Endothelial cell of umbilical vein (primary cell): ENCODE measurements around the gene PDE10A. TPM values are rescaled to one million over a fixed set of nuclear protein-coding genes. Genes with fewer than 3 reads are reported as not detected.

Experiments
- BruUV-seq: library from RNA; stranded (reverse); fragments of 400-500 nt; replicated peaks from 2 replicates; lab custom pipeline; 2021; lab: Mats Ljungman, UMichigan
- CTCF ChIA-PET: fragments of 300-600, 350-600 bp; sonication (Branson Sonifier 250); formaldehyde crosslinking; loops from one replicate; lab custom pipeline; 2021; ENCODE audit warnings: antibody characterized with exemption, inconsistent platforms; lab: Charles Lee
- POLR2A ChIA-PET: fragments of 300-600, 350-600 bp; sonication (Branson Sonifier 250); formaldehyde crosslinking; loops from one replicate; lab custom pipeline; 2021; ENCODE audit warnings: antibody characterized with exemption, inconsistent platforms; lab: Charles Lee
- DNase-seq: peaks from one replicate; pipeline ENCODE4 v3.0.0-alpha.2; 2011; ENCODE audit warnings: low read depth, low spot score
- FAIRE-seq: peaks from 2 replicates; lab custom pipeline; 2011; peaks lifted over from hg19 to GRCh38; lab: Jason Lieb, UNC
- H2AFZ ChIP-seq: 2 replicates; pipeline ENCODE4 v1.6.0; 2012; ENCODE audit warnings: low read depth, low read length, control low read depth, inconsistent platforms
- H3K27ac ChIP-seq: 2 replicates; pipeline ENCODE4 v1.5.1; 2011; ENCODE audit warnings: low read depth, mild to moderate bottlenecking, control low read depth, low read length, moderate library complexity; ENCODE audit not compliant: insufficient read depth
- H3K27me3 ChIP-seq, 2 experiments: 2 replicates each; pipeline versions ENCODE4 v1.6.0 to v1.6.1; 2011; ENCODE audit warnings: low read length in 2 of 2, mixed read lengths in 1 of 2; ENCODE audit not compliant: control insufficient read depth in 2 of 2, insufficient read depth in 2 of 2
- H3K36me3 ChIP-seq, 2 experiments: 2 replicates in 1 of 2; 3 replicates in 1 of 2; pipeline ENCODE4 v1.5.1; 2011; ENCODE audit warnings: low read length in 2 of 2, mild to moderate bottlenecking in 1 of 2, moderate library complexity in 1 of 2; ENCODE audit not compliant: control insufficient read depth in 2 of 2, insufficient read depth in 2 of 2; ENCODE audit errors: extremely low read depth in 1 of 2
- H3K4me1 ChIP-seq: 3 replicates; pipeline ENCODE4 v1.5.1; 2011; ENCODE audit warnings: mild to moderate bottlenecking, low read length; ENCODE audit not compliant: control insufficient read depth, insufficient read depth; ENCODE audit errors: extremely low read depth
- H3K4me2 ChIP-seq: 2 replicates; pipeline ENCODE4 v1.6.1; 2011; ENCODE audit warnings: low read length, control low read depth, mixed read lengths; ENCODE audit not compliant: insufficient read depth
- H3K4me3 ChIP-seq, 3 experiments: fragments of 200-600 bp in 1 of 3; sonication (generic), shearing (Covaris generic) in 1 of 3; replicated peaks in 1 of 3; 2 replicates each; pipeline ENCODE4 v1.5.1; 2011 to 2016; ENCODE audit warnings: control low read depth in 3 of 3, low read length in 3 of 3, mild to moderate bottlenecking in 2 of 3, inconsistent platforms in 1 of 3, low read depth in 1 of 3, moderate library complexity in 1 of 3; ENCODE audit not compliant: insufficient read depth in 1 of 3
- H3K79me2 ChIP-seq: 2 replicates; pipeline ENCODE4 v1.6.0; 2012; ENCODE audit warnings: low read length, inconsistent platforms; ENCODE audit not compliant: control insufficient read depth, insufficient read depth
- H3K9ac ChIP-seq: replicated peaks from 2 replicates; pipeline ENCODE3; 2011; ENCODE audit warnings: low read length, control low read depth; ENCODE audit not compliant: insufficient read depth; ENCODE audit errors: extremely low read depth
- H3K9me1 ChIP-seq: replicated peaks from 3 replicates; pipeline ENCODE4 v1.6.0; 2011; ENCODE audit warnings: mild to moderate bottlenecking, low read length; ENCODE audit not compliant: control insufficient read depth, insufficient read depth; ENCODE audit errors: extremely low read depth
- H3K9me3 ChIP-seq: replicated peaks from 2 replicates; pipeline ENCODE4 v1.5.1; 2012; ENCODE audit warnings: low read length, inconsistent platforms; ENCODE audit not compliant: control insufficient read depth, insufficient read depth
- H4K20me1 ChIP-seq: replicated peaks from 2 replicates; pipeline ENCODE3; 2011; ENCODE audit warnings: mild to moderate bottlenecking, low read length; ENCODE audit not compliant: control insufficient read depth, insufficient read depth; ENCODE audit errors: extremely low read depth
- CTCF ChIP-seq, 2 donors: IDR thresholded peaks; 1 replicate in 1 of 2; 2 replicates in 1 of 2; pipeline ENCODE4 v1.5.1; 2011; ENCODE audit warnings: low read length in 2 of 2, mild to moderate bottlenecking in 2 of 2, moderate library complexity in 2 of 2, control low read depth in 1 of 2, inconsistent platforms in 1 of 2, low read depth in 1 of 2; ENCODE audit not compliant: insufficient read depth in 1 of 2; ENCODE audit errors: extremely low read depth in 1 of 2
- EZH2 ChIP-seq: IDR thresholded peaks from 2 replicates; pipeline ENCODE4 v1.6.1; 2012; ENCODE audit warnings: borderline replicate concordance, low read depth, mild to moderate bottlenecking, moderate library complexity, low read length, inconsistent platforms; ENCODE audit not compliant: severe bottlenecking
- FOS ChIP-seq: IDR thresholded peaks from 2 replicates; pipeline ENCODE4 v1.6.1; 2011; ENCODE audit warnings: mild to moderate bottlenecking, low read length, moderate library complexity, borderline replicate concordance; ENCODE audit not compliant: insufficient read depth
- GATA2 ChIP-seq: IDR thresholded peaks from 2 replicates; pipeline ENCODE4 v1.7.0; 2011; ENCODE audit warnings: low read depth, mild to moderate bottlenecking, moderate library complexity, mixed read lengths, low read length; ENCODE audit not compliant: insufficient read length, insufficient read depth
- JUN ChIP-seq: IDR thresholded peaks from 2 replicates; pipeline ENCODE4 v1.6.1; 2011; ENCODE audit warnings: borderline replicate concordance, low read depth; ENCODE audit not compliant: insufficient read length, insufficient read depth
- MAX ChIP-seq: IDR thresholded peaks from 2 replicates; pipeline ENCODE4 v1.6.1; 2011; ENCODE audit not compliant: insufficient read depth, insufficient read length
- MYC ChIP-seq: IDR thresholded peaks from one replicate; pipeline ENCODE4 v1.6.1; 2011; ENCODE audit warnings: mild to moderate bottlenecking, low read depth, low read length
- POLR2A ChIP-seq: IDR thresholded peaks from 2 replicates; pipeline ENCODE4 v1.6.1; 2012; ENCODE audit warnings: low read depth, mild to moderate bottlenecking, control low read depth, low read length
- POLR2AphosphoS5 ChIP-seq: IDR thresholded peaks from 2 replicates; pipeline ENCODE4 v1.6.1; 2012; ENCODE audit warnings: low read depth, mild to moderate bottlenecking, control low read depth, low read length, moderate library complexity; ENCODE audit not compliant: insufficient read depth
- dilution Hi-C: fragments of 300-500 bp; cut with MboI; formaldehyde crosslinking; loops from one replicate; pipeline ENCODE4 v1.15.0; 2019; ENCODE audit warnings: low sequenced_read_pairs; ENCODE audit not compliant: extremely low pct_ligation_motif_present
- intact Hi-C: fragments of 100-400 bp; cut with micrococcal nuclease; formaldehyde crosslinking; loops from one replicate; pipeline ENCODE4 v1.10.0; 2022
- polyA plus RNA-seq, 4 experiments: library from polyadenylated mRNA; depleted of rRNA in 3 of 4; stranded (reverse) in 3 of 4; unstranded in 1 of 4; fragments of >200 nt; gene quantifications; 2 replicates each; pipeline versions ENCODE4 v1.2.1 to v1.2.3, GENCODE V29; 2011 to 2012; ENCODE audit warnings: missing spikeins in 1 of 4
- total RNA-seq: library from RNA; stranded (reverse); gene quantifications from 2 replicates; pipeline ENCODE4 v1.2.3, GENCODE V29; 2021

PDE10A gene
- total and polyA plus RNA-seq, 2 donors (not counting 3 experiments of a cell fraction or from before 2014, with no cell fraction given) = 0.86 to 2.9 TPM

GRCh38 chr6:165707067-165707853 is 44.2 kb upstream of the PDE10A start:
- no peak for FAIRE-seq
- CTCF ChIA-PET = interaction anchor here (1.6 to 2.5 kb wide), 2 partner anchors 22 to 31 kb away, joined by 4 to 12 read pairs; no protein-coding TSS in a partner anchor
- H3K36me3 ChIP-seq = no peaks in the 10 kb centered on the region
- no TSS peak for BruUV-seq
- peaks cover 0 to 2% of the 10 kb centered on the region in 2 experiments for H3K27me3 ChIP-seq
- dilution Hi-C loops = no loop called here
- no peak overlapping the region for H3K27ac ChIP-seq
- no peak overlapping the region for H2AFZ ChIP-seq
- H3K4me1 ChIP-seq = no peaks in the 10 kb centered on the region
- H3K4me2 ChIP-seq = no peak overlapping the region
- TF ChIP-seq GATA2 = no peak
- no peak for TF ChIP-seq MYC
- TF ChIP-seq EZH2 = no peak
- TF ChIP-seq FOS = no peak
- TF ChIP-seq POLR2AphosphoS5 = no peak
- TF ChIP-seq POLR2A = no peak
- no peak overlapping the region for H3K4me3 ChIP-seq
- no peak for DNase-seq
- POLR2A ChIA-PET = no interaction called here
- H3K9me1 ChIP-seq = no peaks in the 10 kb centered on the region
- no peaks in the 10 kb centered on the region for H3K9me3 ChIP-seq
- no peaks in the 10 kb centered on the region for H4K20me1 ChIP-seq
- intact Hi-C loops = no loop called here
- H3K9ac ChIP-seq = no peak overlapping the region
- H3K79me2 ChIP-seq = no peaks in the 10 kb centered on the region

- dilution Hi-C loops = no loop called here
- ChIA-PET CTCF (interaction anchor here (0.9 to 2.5 kb wide), 5 partner anchors 9 to 266 kb away, joined by 3 to 12 read pairs (median 4); no protein-coding TSS in a partner anchor), POLR2A (no interaction called here)
- intact Hi-C loops = no loop called here
- Histone ChIP-seq H4K20me1 (no peaks in the 10 kb centered on the region), H3K79me2 (no peaks in the 10 kb centered on the region), H3K9ac (no peak overlapping the region), H3K27me3 (peaks cover 0 to 2% of the 10 kb centered on the region in 2 experiments), H3K9me3 (no peaks in the 10 kb centered on the region), H3K4me1 (no peaks in the 10 kb centered on the region), H3K36me3 (no peaks in the 10 kb centered on the region), H3K4me2 (no peak overlapping the region), H2AFZ (no peak overlapping the region), H3K27ac (no peak overlapping the region), H3K4me3 (no peak overlapping the region), H3K9me1 (no peaks in the 10 kb centered on the region)
- no TSS peak for BruUV-seq
- TF ChIP-seq POLR2AphosphoS5 = no peak
- TF ChIP-seq MAX = no peak
- no peak for TF ChIP-seq EZH2
- no peak for TF ChIP-seq CTCF (IDR thresholded peaks at IDR 0.05; ENCODE audit: extremely low read depth in 1 of 2, insufficient read depth in 1 of 2, low read depth in 1 of 2, low read length in 2 of 2)
- no peak for TF ChIP-seq POLR2A
- TF ChIP-seq FOS = no peak
- no peak for TF ChIP-seq JUN
- TF ChIP-seq GATA2 = no peak
- TF ChIP-seq MYC = no peak
- DNase-seq (no peak), FAIRE-seq (peak; percentile 35)
Measured at GRCh38 chr6:165705941-165706340, 42.9 kb upstream of the PDE10A start.
